Stimulated activated CD8-positive, alpha-beta memory T cell treated with anti-CD3 and anti-CD28 coated beads, Interleukin-15, amount 100 ng/mL, for 1 hour (primary cell): ENCODE measurements around the gene KCNJ12.
"Not testable (repeated sequence)": the region's sequence is repeated elsewhere in the genome, so short reads cannot be mapped to it uniquely, and the experiment has no call there.

Experiments used
- DNase-seq: peaks from one replicate; pipeline ENCODE4 v3.0.0-alpha.2; 2020; ENCODE audit warnings: low read depth

The KCNJ12 gene

DNA sequence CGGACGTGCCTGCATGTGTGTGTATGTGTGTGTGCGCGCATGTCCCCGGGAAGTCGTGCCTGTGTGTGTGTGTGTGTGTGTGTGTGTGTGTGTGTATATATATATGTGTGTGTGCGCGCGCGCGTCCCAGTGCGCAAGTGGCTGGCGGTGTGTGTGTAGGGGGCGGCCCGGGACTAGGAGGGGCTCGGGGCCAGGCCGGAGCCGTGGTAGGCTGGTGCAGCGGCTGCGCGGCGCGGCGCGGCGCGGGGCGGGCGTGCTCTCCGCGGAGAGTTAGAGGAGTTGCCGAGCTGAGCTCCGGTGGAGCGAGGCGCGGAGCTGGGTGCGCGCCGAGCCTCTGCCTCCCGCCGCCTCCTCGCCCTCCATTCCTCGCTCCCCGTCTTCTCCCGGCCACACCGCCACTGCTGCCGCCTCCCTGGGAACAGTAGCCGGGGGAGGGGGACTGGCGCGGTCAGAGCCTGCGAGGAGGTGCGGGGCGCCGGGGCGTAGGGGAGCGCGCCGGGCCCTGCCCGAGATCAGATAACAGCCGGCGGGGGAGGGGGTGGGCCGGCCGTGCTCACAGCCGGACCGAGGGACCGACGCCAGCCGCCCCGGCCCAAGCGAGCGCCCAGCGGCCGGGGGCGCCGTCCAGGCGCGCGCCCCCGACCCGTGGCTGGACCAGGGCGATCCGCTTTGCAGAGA is at the start of gene KCNJ12:
KCNJ12 (plus strand) TSS at position 277 of the 678 bp plus-strand sequence. CDS start 38,986 bp downstream, outside the sequence.
- no peak for DNase-seq

DNA sequence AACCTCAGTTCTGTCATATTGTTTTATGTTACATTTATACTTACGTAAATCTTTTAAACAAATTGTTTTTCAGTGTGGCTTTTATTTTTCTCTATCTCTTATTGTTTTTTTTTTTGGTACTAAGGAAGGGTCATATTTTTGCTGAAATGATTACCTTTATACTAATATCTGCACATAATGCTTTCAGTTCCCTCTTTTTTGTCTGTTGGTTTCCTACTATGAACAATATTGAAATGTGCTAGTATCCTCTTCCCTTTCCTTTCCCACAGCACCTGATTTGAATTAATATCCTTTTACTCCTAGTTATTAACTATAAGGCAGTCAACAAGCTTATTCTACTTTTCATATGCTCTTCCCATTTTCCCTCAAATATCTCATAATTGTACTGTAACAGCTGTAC is 48.2 kb upstream of the KCNJ12 start:
- not testable (repeated sequence) for DNase-seq

DNA sequence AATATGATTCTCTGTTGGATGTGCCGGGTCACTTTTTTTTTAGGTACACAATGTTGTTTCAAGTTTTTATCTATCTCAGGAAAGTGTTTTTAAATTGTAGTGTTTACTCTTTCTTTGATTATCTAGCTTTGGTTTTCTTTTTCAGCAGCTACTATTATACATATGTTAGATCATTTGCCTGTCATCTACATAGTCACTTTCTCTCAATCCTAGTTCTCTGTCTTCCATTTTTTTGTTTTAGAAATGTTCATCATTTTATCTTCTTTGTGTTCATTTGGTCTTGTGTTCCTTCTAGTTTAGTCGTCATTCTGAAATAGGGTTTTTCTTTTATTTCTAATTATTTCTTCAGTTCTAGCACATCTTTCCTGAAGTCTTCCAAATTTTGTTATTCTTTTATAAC is 47.4 kb upstream of the KCNJ12 start:
- DNase-seq, result not testable (repeated sequence)

DNA sequence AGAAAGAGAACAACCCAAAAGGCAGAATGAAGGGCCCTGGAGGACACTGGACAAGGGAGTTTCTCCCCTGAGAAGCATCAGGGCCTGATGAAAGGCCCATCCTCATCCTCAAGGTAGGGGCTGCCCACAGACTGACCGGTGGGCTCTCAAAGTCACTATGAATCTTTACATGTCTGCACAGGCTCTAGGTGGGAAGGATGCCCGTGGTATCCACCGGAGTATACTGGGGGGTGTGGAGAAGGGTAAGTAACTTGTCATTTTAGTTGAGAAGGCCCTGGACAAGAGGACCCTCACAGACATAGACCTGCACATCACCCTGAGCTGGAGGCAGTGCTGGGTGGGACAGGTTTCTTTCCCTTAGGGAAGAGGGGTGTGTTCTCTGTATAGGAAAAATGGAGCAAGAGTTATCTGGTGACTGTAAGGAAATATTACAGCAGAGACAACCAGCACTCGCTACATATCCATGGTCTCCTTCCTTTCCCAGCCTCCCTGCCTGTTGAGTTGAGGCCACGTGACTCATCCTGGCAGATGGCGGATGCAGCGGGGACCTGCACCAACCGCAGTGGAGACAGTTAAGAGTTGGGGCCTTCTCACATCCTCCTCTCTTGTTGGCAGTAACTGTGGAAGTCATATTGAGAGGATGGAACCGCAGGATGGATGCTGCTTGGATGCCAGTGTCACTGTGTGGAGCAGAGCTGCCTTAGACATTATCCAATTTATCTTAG is 45.6 kb upstream of the KCNJ12 start:
- DNase-seq, result no peak

DNA sequence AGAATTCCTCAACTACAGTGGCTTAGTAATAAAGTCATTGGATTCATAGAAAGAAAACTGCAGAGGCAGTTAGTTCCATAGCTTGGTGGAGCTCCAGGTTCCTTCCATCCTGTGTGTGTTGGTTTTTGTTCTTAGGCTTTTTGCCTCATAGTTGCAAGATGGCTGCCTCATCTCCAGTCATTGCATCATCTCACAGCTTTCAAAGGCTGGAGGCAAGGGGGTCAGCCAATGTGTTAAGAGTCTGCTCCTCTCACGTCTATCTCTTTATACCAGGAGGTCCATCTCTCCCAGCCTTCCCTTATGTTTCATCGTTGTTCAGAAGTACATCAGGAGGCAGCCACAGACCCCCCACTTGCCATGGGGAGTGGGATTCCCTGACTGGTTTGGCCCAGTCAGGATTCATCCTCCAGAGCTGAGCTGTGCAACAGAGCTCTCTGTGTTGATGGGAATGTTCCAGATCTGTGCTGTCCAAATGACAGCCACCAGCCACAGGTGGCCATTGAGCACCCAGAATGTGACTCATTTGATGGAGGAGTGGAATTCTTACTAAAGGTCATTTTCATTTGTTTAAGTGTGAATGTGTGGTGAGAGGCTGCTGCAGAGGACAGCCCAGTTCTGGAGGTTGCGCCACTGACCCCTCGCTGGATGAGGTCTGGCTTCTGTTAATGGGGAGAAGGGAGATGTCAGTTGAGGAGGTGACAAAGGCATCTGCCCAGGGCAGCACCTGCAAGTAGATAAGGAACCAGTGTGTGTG is 39.4 kb upstream of the KCNJ12 start:
- DNase-seq, result not testable (repeated sequence)

DNA sequence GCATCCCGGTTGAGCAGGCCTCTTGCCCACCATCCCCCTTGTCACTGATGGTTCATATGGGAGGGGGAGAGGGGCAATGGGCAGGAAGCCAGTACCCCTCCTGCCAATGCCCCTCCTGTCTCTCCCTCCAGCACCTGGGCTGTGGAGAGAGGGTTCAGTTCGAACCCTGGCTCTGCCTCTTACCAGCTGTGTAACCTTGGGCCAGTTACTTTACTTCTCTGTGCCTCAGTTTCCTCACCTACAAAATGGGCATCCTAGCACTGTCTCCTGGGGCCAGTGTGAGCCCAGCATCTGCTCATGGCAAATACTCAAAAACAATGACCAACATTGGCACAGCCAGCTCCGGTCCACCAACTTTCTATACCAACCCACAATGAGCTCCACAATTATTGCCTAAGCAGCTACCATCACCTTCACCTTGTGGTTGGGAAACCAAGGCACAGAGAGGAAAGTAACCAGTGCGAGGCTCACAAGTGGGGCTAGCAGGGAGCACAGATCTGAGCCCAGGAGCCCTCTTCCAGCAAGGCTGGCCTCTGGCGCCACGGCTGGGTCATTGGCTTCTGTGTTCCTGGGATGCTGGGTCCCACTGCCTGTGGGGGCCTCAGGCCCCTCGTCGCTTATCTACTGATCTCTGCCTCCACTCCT is 38.1 kb upstream of the KCNJ12 start:
- not testable (repeated sequence) for DNase-seq

DNA sequence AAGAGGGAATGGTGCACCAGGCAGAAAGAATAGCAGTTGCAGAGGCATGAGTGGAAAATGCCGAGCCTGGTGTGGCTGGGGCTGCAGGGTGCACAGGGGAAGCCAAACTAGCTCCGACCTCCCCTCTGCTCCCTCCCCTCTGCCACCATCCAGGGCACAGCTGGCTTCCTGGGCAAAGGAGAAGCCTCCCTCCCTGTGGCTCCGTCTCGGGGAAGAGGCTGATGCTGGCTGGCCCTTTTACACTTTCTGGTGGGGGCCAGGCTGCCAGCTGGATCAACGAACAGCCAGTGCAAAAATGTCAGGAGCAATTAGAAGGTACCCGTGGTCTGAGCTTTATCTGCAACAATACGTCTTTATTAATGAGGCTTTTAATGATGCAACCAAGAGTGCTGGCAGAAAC is 37.1 kb upstream of the KCNJ12 start:
- DNase-seq, result no peak

DNA sequence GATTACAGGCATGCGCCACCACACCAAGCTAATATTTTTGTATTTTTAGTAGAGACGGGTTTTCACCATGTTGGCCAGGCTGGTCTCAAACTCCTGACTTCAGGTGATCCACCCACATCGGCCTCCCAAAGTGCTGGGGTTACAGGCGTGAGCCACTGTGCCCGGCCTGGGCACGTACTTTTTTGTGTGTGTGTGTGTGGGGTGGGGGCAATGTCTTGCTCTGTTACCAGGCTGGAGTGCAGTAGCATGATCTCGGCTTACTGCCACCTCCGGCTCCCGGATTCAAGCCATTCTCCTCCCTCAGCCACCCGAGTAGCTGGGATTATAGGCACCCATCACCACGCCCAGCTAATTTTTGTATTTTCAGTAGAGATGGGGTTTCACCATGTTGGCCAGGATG is 36.6 kb upstream of the KCNJ12 start:
- not testable (repeated sequence) for DNase-seq

DNA sequence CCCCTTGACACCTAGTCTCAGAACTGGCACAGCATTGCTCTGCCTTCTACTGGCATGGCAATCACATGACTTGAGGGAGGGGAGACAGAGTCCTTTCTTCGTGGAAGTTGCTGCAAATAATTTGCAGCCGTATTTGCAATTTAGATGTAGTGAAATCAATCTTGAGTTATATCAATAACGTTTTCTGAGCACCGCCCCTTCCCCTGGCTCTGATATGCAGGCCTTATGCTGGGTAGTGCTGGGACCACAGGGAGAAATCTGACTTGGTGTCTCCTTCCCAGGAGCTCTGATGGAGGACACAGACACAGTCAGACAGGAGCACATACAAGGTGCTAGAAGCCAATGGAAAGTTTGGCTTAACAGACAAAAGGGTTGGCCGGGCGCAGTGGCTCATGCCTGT is 35.8 kb upstream of the KCNJ12 start:
- DNase-seq, result not testable (repeated sequence)

DNA sequence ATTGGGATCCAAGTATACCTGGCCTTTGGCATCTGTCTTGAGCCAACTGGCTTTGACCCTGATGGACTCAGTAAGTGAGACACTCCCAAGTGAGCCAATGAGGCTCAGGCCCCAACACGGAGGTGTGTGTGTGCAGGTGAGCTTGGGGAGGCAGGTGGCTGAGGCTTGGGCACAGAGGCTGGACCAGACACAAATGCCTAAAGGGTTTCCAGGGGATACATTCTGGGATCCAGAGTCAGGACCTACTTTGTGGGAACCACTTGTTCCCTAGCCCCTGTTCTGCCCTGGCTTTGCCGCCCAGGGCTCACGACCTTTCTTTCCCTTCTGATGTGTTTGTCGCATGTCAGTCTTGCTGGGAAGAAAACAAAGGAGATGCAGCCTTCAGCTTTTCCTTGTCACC is 34.9 kb upstream of the KCNJ12 start:
- DNase-seq, result not testable (repeated sequence)

DNA sequence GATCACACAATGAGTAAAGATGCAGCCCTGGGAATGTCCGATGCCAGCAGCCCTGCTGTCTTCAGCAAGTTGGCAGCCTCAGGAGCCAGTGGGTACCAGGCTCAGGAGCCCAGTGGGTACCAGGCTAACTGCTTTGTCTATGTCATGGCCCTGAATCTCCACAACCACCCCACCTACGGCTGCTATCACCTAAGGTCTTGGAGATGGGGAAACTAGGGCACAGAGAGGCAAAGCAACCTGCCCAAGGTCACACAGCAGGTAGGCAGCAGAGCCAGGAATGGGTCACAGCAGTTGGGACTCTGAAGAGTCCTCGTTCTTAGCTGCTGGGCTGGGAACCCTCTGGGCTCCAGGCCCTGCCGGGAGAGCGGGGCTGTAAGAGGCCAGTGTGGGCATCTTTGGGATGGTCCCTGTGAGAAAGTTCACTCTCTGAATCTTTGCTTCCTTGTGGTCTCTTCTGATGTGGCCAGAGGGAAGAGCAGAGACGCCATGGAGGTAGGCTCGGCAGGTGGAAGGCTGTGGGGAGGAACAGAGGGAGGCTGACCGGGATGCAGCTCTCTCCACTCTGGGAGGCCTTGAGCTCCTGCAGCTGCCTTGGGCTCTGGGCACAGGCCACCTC is 34.1 kb upstream of the KCNJ12 start:
- not testable (repeated sequence) for DNase-seq

DNA sequence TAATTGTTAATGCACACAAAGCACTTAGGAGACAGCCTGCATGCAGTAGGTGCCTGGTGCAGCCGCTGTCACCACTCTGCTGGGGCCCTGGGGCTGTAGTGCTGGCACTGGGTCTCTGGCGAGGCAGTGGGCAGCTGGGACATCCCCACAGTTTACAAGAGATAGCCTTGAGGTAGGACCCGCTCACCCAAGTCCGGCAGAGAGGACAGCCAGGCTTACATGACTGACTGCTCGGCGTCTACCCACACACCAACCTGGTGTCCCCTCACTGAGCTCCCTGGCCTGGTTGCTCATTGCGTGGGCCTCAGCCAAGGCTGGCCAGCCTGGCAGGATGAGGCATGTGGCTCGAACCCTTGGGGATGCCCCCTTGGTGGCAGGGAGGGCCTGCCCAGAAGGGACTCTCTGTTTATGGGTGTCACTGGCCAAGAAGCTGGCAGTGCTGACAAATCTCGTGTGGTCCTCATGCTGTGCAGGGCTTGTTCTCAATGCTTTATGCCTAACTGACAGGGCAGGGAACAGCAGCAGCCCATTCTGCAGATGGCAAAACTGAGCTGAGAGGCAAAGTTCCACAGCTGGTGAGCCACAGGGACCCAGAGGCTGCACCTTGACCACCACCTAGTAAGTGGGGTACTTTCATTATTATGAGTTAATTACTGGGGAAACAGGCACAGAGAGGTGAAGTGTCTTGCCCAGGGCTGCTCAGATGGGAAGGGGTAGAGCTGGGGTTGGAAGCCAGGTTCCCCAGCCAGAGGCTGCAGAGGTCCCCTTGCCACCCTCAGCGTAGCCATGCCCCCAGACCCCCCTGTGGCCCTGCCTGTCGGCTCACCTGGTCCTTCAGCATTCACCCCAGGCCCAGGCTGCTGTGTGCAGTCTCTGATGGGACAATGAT is 32.9 kb upstream of the KCNJ12 start:
- not testable (repeated sequence) for DNase-seq

DNA sequence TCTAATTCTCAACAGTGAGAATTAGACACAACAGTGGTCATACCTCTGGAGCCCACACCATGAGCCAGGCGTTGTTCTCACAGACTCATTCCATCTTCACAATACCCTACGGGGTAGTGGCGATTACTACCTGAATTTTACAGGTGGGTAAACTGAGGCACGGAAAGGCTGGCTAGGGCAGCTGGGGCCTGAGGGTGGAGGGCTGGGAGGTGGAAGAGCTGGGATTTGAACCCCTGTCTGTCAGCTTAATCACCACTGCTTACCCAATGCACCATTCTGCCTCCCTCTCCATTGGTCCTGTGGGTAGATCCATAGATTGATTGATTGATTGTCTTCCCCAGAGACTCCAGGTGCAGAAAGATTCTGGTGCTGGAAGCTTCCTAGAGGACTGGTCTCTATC is 31.4 kb upstream of the KCNJ12 start:
- DNase-seq, result not testable (repeated sequence)

DNA sequence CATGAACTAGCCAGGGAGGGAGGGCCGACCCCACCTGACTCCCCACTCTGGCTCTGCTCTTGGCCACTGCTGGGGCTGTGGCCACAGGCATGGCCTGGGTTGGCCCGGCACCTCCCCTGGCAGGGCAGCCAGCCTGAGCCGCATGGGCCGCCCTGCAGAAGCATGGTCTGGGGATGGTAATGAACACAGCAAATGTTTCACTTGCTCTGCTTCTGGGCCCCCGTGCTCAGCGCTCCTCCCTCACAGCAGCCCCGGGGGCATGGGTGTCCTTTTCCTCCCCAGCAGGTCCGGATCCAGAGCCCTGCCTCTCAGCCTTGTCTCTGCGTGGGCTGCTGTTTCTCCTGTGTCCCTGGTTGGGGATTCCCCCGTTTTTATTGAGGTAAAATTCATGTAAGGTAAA is 30.9 kb upstream of the KCNJ12 start:
- no peak for DNase-seq

DNA sequence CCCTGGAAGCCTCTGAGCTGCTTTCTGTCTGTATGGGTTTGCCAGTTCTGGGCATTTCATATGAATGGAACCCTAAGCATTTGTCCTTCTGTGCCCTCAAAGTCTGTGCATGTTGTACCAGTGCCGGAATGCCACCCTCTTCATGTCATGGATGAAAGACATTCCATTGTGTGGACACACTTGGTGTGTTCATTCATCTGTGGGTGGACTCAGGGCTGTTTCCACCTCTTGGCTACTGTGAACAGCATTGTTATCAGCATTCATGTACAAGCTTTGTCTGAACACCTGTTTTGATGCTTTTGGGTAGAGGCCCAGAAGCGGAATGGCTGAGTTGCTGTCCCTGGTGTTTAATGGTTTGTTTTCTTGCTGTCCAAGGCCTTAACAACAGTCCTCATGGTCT is 30.1 kb upstream of the KCNJ12 start:
- not testable (repeated sequence) for DNase-seq

DNA sequence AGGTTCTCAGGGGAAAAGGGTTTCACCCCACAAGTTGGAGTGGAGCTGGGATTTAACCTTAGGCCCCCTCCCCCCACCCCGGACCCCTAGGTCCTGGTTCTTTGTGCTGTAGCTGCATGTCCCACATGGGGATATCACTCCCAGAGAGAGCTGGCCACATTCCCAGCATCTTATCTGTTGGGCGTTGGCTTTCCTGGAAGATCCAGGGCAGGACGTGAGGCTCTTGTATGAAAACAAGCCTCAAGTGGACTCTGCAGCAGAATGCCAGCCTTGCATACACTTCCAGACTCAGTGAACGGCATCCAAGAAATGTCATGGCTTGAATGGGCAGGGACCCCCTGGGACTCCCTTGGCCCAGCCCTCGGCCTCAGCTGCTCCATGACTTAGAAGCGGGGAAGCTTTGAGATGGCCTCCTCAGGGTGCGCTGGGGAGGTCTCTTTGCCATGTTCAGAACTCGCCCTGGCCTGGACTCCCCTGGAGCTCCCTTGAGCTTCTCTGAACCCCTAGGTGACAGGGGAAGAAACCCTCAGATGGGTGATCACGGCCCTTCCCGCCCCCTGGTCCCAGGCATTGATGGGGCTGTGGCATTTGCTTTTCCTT is 29.4 kb upstream of the KCNJ12 start:
- DNase-seq, result not testable (repeated sequence)

DNA sequence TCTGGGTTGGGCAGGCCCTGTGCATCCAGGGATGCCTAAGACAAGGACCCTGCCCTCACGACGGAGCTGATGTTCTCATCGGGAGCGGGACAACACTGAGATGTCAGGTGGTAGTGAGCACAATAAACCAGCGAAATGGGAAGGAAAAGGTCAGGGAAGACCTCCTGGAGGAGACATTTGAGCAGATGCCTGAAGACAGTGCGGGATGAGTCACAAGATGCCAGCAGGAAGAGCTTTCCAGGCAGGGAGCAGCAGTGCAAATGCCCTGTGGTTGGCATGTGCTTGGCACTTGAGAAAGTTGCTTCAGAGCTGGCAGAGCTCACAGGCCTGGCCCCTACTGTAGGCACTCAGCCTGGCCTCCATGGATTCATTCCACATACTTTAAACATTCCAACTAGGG is 28.5 kb upstream of the KCNJ12 start:
- not testable (repeated sequence) for DNase-seq

DNA sequence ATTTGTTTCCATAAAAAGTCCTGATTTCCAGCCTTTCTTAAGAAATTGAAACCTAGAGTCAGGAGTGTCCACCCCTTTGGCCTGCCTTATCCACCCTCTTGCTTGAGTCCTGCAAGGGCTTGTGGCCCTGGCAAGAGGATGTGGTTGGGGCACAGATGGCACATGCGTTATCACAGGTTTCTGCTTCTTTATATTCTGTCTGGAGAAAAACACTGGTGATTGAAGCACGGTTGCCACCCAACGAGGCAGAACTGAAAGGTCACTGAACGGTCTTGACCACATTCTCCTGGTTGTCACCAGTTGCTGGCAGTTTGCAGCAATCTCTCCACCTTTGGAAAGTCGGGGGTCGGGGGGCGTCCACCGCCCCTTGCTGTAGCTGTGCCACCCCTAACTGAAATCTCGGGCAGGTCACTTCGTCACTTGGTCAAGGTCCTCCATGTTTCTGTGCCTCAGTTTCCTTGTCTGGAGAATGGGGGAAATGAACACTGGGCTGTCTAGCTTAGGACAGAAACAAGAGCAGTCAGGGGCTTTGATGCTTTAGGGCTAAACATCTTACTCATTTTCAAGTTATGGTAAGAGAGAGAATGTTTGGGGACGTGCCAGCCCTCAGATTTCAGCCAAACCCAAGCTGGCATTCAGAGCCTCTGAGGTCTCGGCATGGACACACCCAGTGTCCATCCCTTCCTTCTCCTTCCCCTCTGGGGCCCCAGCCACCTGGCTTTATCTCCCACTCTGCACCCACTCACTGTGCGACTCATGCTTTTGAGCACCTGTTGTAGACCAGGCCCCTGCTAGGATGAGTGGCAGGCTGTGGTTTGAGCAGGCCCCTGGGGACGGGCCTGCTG is 27.9 kb upstream of the KCNJ12 start:
- not testable (repeated sequence) for DNase-seq

DNA sequence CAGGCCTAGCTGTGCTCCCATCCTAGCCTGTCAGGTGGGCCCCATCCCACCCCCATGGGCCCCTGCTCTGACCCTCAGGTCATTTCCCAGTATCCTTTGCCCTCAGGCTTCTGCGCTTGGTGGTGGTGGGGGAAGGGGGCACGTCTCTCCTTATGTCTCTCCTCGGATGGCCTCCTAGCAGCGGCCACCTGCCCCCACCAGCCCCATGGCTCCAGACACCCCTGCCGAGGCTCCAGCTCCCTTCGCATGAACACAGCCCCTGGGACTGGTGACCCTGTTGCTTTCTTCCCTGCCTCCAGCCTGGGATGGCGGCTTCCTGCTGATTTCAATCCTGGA is 27.3 kb upstream of the KCNJ12 start:
- not testable (repeated sequence) for DNase-seq
